Measurements from ENCODE around the gene MS4A18. TPM values are rescaled to one million over a fixed set of nuclear protein-coding genes. Genes with fewer than 3 reads are reported as not detected.

Gene MS4A18
- total and polyA plus RNA-seq, 10 of the 15 experiments (the other 5 are each of a cell fraction or from before 2014, with no cell fraction given), result not detected

DNA sequence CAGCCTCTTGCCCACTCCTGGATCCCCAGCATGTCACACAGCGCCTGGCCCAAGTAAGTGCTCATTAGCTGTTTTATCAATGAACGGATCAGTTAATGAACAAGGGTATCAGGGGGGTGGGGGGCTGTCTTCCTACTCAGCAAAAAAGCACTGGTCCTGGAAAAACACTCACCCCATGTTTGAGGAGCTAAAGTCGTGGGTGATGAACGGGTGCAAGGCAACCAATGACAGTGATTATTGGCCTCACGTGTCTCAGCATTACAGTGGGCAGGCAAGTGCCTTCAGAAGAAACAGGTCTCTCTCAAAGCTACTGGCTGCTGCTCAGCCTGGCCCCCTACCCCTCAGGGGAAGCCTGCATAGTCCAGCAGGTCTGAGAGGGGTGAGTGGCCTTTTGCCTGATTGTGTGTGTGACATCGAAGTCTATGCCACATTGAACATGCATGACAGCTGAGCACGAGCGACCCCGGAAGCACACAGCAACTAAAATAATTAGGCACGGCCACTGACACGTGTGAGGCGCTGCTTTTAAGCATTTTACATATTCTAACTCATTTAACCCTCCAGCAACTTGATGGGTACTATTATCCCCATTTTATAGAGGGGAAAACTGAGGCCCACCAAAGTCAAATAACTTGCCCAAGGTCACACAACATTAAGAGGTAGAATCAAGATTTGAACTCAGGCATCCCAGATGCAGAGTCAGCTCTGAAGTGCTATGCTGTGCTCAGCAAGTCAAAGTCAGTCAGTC lies 58.0 kb downstream of the MS4A18 start:
- Histone ChIP-seq H3K9ac (ENCODE audit: control insufficient read depth, insufficient read depth, low read length) (no peak overlapping the region), H3K4me3 (no peak overlapping the region), H4K20me1 (ENCODE audit: control insufficient read depth, insufficient read depth) (no peaks in the 10 kb centered on the region), H3K27me3 (replicated peaks in 1 of 2; ENCODE audit: control insufficient read depth in 2 of 2, insufficient read depth in 2 of 2, low read length in 1 of 2) (no peaks in the 10 kb centered on the region), H2AFZ (ENCODE audit: control insufficient read depth, low read depth, low read length) (no peak overlapping the region), H3K27ac (ENCODE audit: control insufficient read depth, insufficient read depth) (no peak overlapping the region), H3K79me2 (ENCODE audit: control insufficient read depth, insufficient read depth, low read length) (no peaks in the 10 kb centered on the region), H3K4me1 (ENCODE audit: control insufficient read depth, insufficient read depth, low read length) (peaks cover 7% of the 10 kb centered on the region), H3K4me2 (ENCODE audit: control insufficient read depth, insufficient read depth) (no peak overlapping the region), H3K9me3 (replicated peaks; ENCODE audit: control insufficient read depth, insufficient read depth, low read length) (no peaks in the 10 kb centered on the region), H3K36me3 (ENCODE audit: control insufficient read depth in 2 of 2, insufficient read depth in 2 of 2, low read length in 1 of 2) (no peaks in the 10 kb centered on the region)
- RAD21 ChIA-PET (ENCODE audit: unreplicated experiment), result interaction anchor here (1.1 kb wide), 3 partner anchors 18 to 50 kb away, joined by 3 read pairs; no protein-coding TSS in a partner anchor
- intact Hi-C loops (cut with micrococcal nuclease; ENCODE audit: unreplicated experiment), result no loop called here
- in situ Hi-C loops (cut with MboI), result no loop called here
- FAIRE-seq, result no peak
- DNase-seq (ENCODE audit: low read depth, low spot score), result no peak
- SMC1A ChIA-PET (ENCODE audit: uncharacterized antibody, unreplicated experiment), result interaction anchor here (1.1 to 12.5 kb wide), 3 partner anchors 19 to 48 kb away, joined by 3 to 143 read pairs (median 49); no protein-coding TSS in a partner anchor
- 53% methylated on average over 12 of the region's 12 CpGs for WGBS (ENCODE audit: insufficient coverage, insufficient replicate concordance, low lambda C conversion rate, missing lambda C conversion rate)
- POLR2A ChIA-PET, result interaction anchor here (0.7 kb wide), 1 partner anchor 40 kb away, joined by 3 read pairs; no protein-coding TSS in a partner anchor
- TF ChIP-seq MEF2B (IDR thresholded peaks at IDR 0.05; ENCODE audit: partially characterized antibody, poor library complexity, severe bottlenecking), result no peak
- no TSS peak for BruUV-seq (replicated peaks)
- CTCF ChIA-PET, result interaction anchor here (0.6 to 9.3 kb wide), 5 partner anchors 18 to 117 kb away, joined by 4 to 184 read pairs (median 27); no protein-coding TSS in a partner anchor
- ATAC-seq, result no peak

- no peak for FAIRE-seq
- intact Hi-C loops (cut with micrococcal nuclease; ENCODE audit: unreplicated experiment), result no loop called here
Measured at GRCh38 chr11:60783141-60783484, 58.6 kb downstream of the MS4A18 start.

More at GRCh38 chr11:60783141-60783484, 58.6 kb downstream of the MS4A18 start:
- ChIA-PET SMC1A (ENCODE audit: uncharacterized antibody, unreplicated experiment) (interaction anchor here (1.1 kb wide), 1 partner anchor 39 kb away, joined by 3 read pairs; no protein-coding TSS in a partner anchor), POLR2A (no interaction called here), CTCF (interaction anchor here (2.2 to 9.3 kb wide), 2 partner anchors 18 to 105 kb away, joined by 5 to 184 read pairs; no protein-coding TSS in a partner anchor), RAD21 (ENCODE audit: unreplicated experiment) (no interaction called here)
- no peak overlapping the region for H3K4me3 ChIP-seq
- TF ChIP-seq IKZF2 (IDR thresholded peaks at IDR 0.05) (no peak), YY1 (IDR thresholded peaks at IDR 0.05; ENCODE audit: low read depth, low read length) (no peak), NBN (IDR thresholded peaks at IDR 0.05) (no peak), DPF2 (IDR thresholded peaks at IDR 0.05) (no peak), PML (IDR thresholded peaks at IDR 0.05; ENCODE audit: low read length) (no peak), CREM (IDR thresholded peaks at IDR 0.05; ENCODE audit: low read depth) (no peak), NKRF (conservative IDR thresholded peaks at IDR 0.05) (no peak), STAT3 (IDR thresholded peaks at IDR 0.05; ENCODE audit: low read depth, low read length) (no peak), CEBPB (IDR thresholded peaks at IDR 0.05; ENCODE audit: borderline replicate concordance in 1 of 2, low read depth in 2 of 2, low read length in 2 of 2) (no peak), SIN3A (IDR thresholded peaks at IDR 0.05; ENCODE audit: low read depth, low read length) (no peak), PBX3 (IDR thresholded peaks at IDR 0.05; ENCODE audit: insufficient replicate concordance, low read depth, low read length) (no peak), NFYA (IDR thresholded peaks at IDR 0.05; ENCODE audit: borderline replicate concordance, low read depth, low read length) (no peak), LARP7 (IDR thresholded peaks at IDR 0.05) (no peak), TCF7 (IDR thresholded peaks at IDR 0.05; ENCODE audit: borderline replicate concordance) (no peak)
- no peak overlapping the region for H2AFZ ChIP-seq (ENCODE audit: control insufficient read depth, low read depth, low read length)
- no peak overlapping the region for H3K9ac ChIP-seq (ENCODE audit: control insufficient read depth, insufficient read depth, low read length)
- H3K9me3 ChIP-seq (replicated peaks; ENCODE audit: control insufficient read depth, insufficient read depth, low read length), result no peaks in the 10 kb centered on the region
- H3K79me2 ChIP-seq (ENCODE audit: control insufficient read depth, insufficient read depth, low read length), result no peaks in the 10 kb centered on the region
- WGBS (ENCODE audit: insufficient coverage, insufficient replicate concordance, low lambda C conversion rate, missing lambda C conversion rate), result 69% methylated on average over 7 of the region's 8 CpGs
- no peak overlapping the region for H3K4me2 ChIP-seq (ENCODE audit: control insufficient read depth, insufficient read depth)
- H3K36me3 ChIP-seq (ENCODE audit: control insufficient read depth in 2 of 2, insufficient read depth in 2 of 2, low read length in 1 of 2), result no peaks in the 10 kb centered on the region
- H3K27me3 ChIP-seq (replicated peaks in 1 of 2; ENCODE audit: control insufficient read depth in 2 of 2, insufficient read depth in 2 of 2, low read length in 1 of 2), result no peaks in the 10 kb centered on the region
- no peak for ATAC-seq
- no peaks in the 10 kb centered on the region for H4K20me1 ChIP-seq (ENCODE audit: control insufficient read depth, insufficient read depth)
- no TSS peak for BruUV-seq (replicated peaks)
- no peak overlapping the region for H3K27ac ChIP-seq (ENCODE audit: control insufficient read depth, insufficient read depth)
- DNase-seq (ENCODE audit: low read depth, low spot score), result no peak
- H3K4me1 ChIP-seq (ENCODE audit: control insufficient read depth, insufficient read depth, low read length), result peaks cover 7% of the 10 kb centered on the region
- in situ Hi-C loops (cut with MboI), result no loop called here
